ENCODE measurements around the gene PLD2.

Gene PLD2

GRCh38 chr17:4786106-4786511 is 20.8 kb upstream of the PLD2 start, which contains the start of gene VMO1:
Gene VMO1 (minus strand): TSS chr17:4786364. CDS start chr17:4786352, 12 bp downstream.
- Histone ChIP-seq H3K36me3 (ENCODE audit: low read length) (no peaks in the 10 kb centered on the region), H3K4me2 (ENCODE audit: low read depth, low read length, poor library complexity, severe bottlenecking) (no peak within 1 kb of the TSS), H3K9me3 (ENCODE audit: insufficient read depth, low read length) (no peaks in the 10 kb centered on the region), H3K4me3 (ENCODE audit: insufficient read depth, low read length, poor library complexity, severe bottlenecking) (no peak within 1 kb of the TSS), H3K9ac (ENCODE audit: low read length) (no peak within 1 kb of the TSS), H4K20me1 (ENCODE audit: low read depth, low read length) (no peaks in the 10 kb centered on the region), H3K27me3 (ENCODE audit: low read length) (no peaks in the 10 kb centered on the region), H3K9me2 (replicated peaks; ENCODE audit: insufficient read depth, low read length) (no peaks in the 10 kb centered on the region), H3K79me2 (ENCODE audit: insufficient read depth, low read length) (no peaks in the 10 kb centered on the region), H3K27ac (ENCODE audit: low read depth, low read length) (no peak within 1 kb of the TSS), H2AFZ (ENCODE audit: low read depth, low read length, severe bottlenecking) (no peak within 1 kb of the TSS), H3F3A (ENCODE audit: insufficient read depth) (0 out of 2 replicates have a peak, but pooled peaks cover 4% of the 10 kb centered on the region)
- no peak for TF ChIP-seq CTCF (IDR thresholded peaks at IDR 0.05; ENCODE audit: insufficient read depth, low read length, poor library complexity, severe bottlenecking)
- TF ChIP-seq EZH2phosphoT487 (conservative IDR thresholded peaks at IDR 0.05; ENCODE audit: low read length), result no peak

DNA sequence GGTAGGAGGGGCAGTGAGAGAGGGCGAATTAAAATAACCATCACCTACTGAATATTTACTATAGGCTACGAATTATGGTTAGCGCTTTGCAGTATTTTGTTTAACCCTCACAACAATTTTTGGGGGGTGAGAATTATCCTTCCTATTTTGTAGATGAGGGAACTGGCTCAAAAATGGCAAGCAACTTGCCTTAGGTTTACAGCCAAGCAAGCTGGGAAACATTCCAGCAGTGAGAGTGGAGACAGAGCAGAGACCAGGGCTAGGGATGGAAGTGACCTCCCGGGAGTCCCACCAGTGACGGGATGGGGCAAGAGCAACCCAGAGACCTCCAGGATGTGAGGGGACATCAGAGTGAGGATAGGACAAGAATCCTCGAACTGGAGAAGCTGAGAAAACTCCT is 20.4 kb upstream of the PLD2 start:
- no peak overlapping the region for H3K4me2 ChIP-seq (ENCODE audit: low read depth, low read length, poor library complexity, severe bottlenecking)
- H3K36me3 ChIP-seq (ENCODE audit: low read length), result no peaks in the 10 kb centered on the region
- 0 out of 2 replicates have a peak, but pooled peaks cover 4% of the 10 kb centered on the region for H3F3A ChIP-seq (ENCODE audit: insufficient read depth)
- H3K27ac ChIP-seq (ENCODE audit: low read depth, low read length), result no peak overlapping the region
- H2AFZ ChIP-seq (ENCODE audit: low read depth, low read length, severe bottlenecking), result no peak overlapping the region
- no peak overlapping the region for H3K4me3 ChIP-seq (ENCODE audit: insufficient read depth, low read length, poor library complexity, severe bottlenecking)
- H3K9ac ChIP-seq (ENCODE audit: low read length), result no peak overlapping the region
- H3K9me3 ChIP-seq (ENCODE audit: insufficient read depth, low read length), result no peaks in the 10 kb centered on the region
- no peaks in the 10 kb centered on the region for H3K9me2 ChIP-seq (replicated peaks; ENCODE audit: insufficient read depth, low read length)
- H3K27me3 ChIP-seq (ENCODE audit: low read length), result no peaks in the 10 kb centered on the region
- H4K20me1 ChIP-seq (ENCODE audit: low read depth, low read length), result no peaks in the 10 kb centered on the region
- TF ChIP-seq CTCF (IDR thresholded peaks at IDR 0.05; ENCODE audit: insufficient read depth, low read length, poor library complexity, severe bottlenecking) (no peak), EZH2phosphoT487 (conservative IDR thresholded peaks at IDR 0.05; ENCODE audit: low read length) (no peak)
- no peaks in the 10 kb centered on the region for H3K79me2 ChIP-seq (ENCODE audit: insufficient read depth, low read length)

GRCh38 chr17:4788159-4788806 is 18.7 kb upstream of the PLD2 start:
- no peaks in the 10 kb centered on the region for H3K9me3 ChIP-seq (ENCODE audit: insufficient read depth, low read length)
- TF ChIP-seq CTCF (IDR thresholded peaks at IDR 0.05; ENCODE audit: insufficient read depth, low read length, poor library complexity, severe bottlenecking) (no peak), EZH2phosphoT487 (conservative IDR thresholded peaks at IDR 0.05; ENCODE audit: low read length) (no peak)
- no peak overlapping the region for H3K4me3 ChIP-seq (ENCODE audit: insufficient read depth, low read length, poor library complexity, severe bottlenecking)
- no peaks in the 10 kb centered on the region for H3K36me3 ChIP-seq (ENCODE audit: low read length)
- H3K79me2 ChIP-seq (ENCODE audit: insufficient read depth, low read length), result no peaks in the 10 kb centered on the region
- H3K27ac ChIP-seq (ENCODE audit: low read depth, low read length), result no peak overlapping the region
- no peak overlapping the region for H3K4me2 ChIP-seq (ENCODE audit: low read depth, low read length, poor library complexity, severe bottlenecking)
- H4K20me1 ChIP-seq (ENCODE audit: low read depth, low read length), result no peaks in the 10 kb centered on the region
- no peaks in the 10 kb centered on the region for H3K27me3 ChIP-seq (ENCODE audit: low read length)
- H3K9me2 ChIP-seq (replicated peaks; ENCODE audit: insufficient read depth, low read length), result no peaks in the 10 kb centered on the region
- no peak overlapping the region for H3K9ac ChIP-seq (ENCODE audit: low read length)
- no peak overlapping the region for H2AFZ ChIP-seq (ENCODE audit: low read depth, low read length, severe bottlenecking)
- H3F3A ChIP-seq (ENCODE audit: insufficient read depth), result 0 out of 2 replicates have a peak, but pooled peaks cover 4% of the 10 kb centered on the region
